NK-92 (cell line): ENCODE results near the gene KIR3DL3.
"Not testable (repeated sequence)": the region's sequence is repeated elsewhere in the genome, so short reads cannot be mapped to it uniquely, and the experiment has no call there.

Source experiments
- DNase-seq: peaks from one replicate; lab custom pipeline; 2025; ENCODE audit not compliant: unreplicated experiment; lab: John Stamatoyannopoulos, UW

KIR3DL3 gene

DNA sequence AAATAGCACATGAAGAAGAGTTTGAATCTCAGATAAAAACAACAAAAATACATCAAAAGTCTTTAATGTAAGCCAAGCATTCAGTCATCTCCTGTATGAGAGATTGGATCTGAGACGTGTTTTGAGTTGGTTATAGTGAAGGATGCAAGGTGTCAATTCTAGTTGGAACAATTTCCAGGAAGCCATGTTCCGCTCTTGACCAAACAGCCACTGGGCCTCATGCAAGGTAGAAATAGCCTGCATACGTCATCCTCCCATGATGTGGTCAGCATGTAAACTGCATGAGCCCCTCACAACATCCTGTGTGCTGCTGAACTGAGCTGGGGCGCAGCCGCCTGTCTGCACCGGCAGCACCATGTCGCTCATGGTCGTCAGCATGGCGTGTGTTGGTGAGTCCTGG lies at the start of gene KIR3DL3:
Gene KIR3DL3, plus strand, starts transcription at position 301 of the 400 bp plus-strand sequence. Its CDS starts 55 bp downstream, at position 356.
- no peak for DNase-seq

DNA sequence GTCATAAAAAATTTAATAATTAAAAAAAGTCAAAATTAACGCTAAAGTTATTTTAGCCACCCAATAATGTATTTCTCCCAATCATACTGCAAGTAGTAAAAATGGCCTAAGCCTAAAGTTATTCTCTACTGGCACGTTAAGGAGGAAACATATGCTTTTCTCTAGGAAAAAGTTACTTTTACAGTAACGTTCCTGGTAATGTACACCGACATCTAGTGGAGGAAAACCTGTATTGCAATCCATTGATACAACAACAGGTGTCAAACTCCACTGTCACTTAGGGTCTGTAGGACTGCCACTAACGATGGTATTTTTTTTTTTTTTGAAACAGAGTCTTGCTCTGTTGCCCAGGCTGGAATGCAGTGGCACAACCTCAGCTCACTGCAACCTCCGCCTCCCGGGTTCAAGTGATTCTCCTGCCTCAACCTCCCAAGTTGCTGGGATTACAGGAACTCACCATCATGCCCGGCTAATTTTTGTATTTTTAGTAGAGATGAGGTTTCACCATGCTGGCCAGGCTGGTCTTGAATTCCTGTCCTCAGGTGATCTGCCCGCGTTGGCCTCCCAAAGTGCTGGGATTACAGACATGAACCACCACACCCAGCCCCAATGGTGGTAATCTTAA lies 47.9 kb upstream of the KIR3DL3 start:
- not testable (repeated sequence) for DNase-seq

DNA sequence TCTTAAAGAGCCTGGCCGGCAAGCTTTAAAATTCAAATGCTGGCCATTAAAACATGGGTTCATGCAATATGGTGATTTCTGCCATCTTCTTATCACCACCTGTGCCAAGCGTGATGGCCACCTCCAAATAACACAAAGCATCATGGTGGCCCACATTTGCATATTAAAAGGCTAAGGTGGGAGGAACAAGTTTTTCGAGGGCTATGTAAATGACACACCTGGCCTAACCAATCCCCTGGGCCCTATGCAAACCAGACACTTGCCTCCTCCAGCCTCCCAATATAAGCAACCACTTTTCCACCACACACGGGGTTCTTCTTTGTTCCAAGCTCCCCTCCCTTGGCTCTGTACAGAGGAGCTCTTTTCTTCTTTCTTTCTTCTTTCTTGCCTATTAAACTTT lies 47.0 kb upstream of the KIR3DL3 start:
- DNase-seq: no peak

DNA sequence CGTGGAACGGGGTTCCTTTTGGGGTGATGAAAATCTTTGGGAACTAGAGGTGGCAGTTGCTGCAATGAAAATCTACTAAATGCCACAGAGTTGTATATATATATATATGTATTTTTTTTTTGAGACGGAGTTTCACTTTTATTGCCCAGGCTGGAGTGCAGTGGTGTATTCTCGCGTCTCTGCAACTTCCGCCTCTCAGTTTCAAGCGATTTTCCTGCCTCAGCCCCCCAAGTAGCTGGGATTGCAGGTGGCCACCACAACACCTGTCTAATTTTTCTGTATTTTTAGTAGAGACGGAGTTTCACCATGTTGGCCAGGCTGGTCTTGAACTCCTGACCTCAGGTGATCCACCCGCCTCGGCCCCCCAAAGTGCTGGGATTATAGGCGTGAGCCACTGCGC lies 42.6 kb upstream of the KIR3DL3 start:
- not testable (repeated sequence) for DNase-seq

DNA sequence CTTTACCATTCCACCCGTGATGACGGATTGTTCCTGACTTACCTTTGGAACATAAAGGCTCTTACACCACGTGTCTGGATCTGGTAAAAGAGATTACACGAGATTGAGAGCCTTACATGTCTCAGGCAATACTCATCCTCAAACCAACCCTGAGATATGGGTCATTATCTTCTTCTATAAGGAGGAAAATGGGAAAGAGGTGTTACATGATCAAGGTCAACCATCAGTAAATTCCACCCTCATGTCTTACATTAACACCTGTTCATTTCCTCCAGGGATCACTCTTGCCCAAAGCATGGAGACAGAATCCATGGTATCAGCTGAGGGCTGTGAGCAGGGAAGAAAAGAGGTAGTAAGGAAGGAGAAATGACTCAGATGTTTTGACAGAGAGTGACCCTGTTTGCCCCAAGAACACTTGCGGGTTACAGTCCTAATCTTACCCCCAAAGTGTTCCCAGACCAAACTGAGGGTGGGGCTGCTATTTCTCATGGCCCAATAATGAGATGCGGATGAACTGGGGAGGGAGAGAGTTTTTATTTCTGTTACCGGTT lies 41.9 kb upstream of the KIR3DL3 start:
- no peak for DNase-seq

DNA sequence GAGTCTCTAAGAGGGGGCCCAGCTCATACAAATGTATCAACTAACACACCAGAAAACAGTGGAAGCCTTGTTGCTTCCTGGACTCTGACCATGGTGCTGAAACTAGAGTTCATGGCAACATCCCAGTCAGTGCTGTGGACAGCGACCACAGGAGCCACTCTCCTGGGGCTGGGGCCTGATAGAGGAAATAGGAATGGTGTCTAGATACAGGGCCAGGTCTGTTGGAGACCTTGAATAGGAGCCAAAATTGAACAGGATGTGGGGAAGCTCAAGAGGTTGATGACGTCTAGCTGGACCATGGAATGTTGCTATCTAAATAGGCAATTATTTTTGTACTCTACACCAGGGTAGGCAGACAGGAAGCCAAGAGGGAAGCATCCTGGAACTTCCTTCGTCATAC lies 39.7 kb upstream of the KIR3DL3 start:
- no peak for DNase-seq

DNA sequence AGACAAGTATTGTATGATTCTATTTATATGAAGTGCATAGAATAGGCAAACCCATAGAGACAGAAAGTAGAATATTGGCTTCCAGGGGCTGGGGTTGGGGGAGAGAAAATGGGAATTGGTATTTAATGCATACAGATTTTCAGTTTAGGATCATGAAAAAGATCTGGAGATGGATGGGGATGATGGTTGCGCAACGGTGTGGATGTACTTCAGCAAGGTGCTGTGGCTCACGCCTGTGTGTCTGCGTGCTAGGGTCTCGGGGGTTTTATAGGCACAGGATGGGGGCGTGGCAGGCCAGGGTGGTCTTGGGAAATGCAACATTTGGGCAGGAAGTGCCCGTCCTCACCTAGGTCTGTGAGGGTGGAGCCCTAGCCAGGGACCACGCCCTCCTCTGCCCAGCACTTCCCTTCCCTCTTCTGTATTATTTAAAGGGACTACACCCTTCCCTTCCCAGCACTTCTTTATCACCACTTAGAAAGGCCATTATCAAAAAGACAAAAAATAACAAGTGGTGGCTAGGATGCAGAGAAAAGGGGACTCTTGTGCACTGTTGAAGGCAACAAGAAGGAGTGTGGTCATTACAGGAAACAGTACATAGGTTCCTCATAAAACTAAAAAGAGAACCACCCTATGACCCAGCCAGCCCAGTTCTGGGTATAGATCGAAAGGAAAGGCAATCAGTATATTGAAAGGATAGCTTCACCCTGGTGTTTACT lies 32.5 kb upstream of the KIR3DL3 start:
- DNase-seq: no peak

DNA sequence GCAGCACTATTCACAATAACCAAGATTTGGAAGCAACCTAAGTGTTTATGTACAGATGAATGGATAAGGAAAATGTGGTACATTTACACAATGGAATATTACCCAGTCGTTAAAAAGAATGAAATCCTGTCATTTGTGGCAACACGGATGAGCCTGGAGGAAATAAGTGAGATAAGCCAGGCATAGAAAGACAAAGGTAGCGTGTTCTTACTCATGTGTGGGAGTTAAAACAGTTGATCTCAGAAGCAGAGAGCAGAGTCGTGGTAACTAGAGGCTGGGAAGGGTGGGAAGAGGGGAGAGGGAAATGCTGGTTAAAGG lies 32.0 kb upstream of the KIR3DL3 start:
- no peak for DNase-seq

DNA sequence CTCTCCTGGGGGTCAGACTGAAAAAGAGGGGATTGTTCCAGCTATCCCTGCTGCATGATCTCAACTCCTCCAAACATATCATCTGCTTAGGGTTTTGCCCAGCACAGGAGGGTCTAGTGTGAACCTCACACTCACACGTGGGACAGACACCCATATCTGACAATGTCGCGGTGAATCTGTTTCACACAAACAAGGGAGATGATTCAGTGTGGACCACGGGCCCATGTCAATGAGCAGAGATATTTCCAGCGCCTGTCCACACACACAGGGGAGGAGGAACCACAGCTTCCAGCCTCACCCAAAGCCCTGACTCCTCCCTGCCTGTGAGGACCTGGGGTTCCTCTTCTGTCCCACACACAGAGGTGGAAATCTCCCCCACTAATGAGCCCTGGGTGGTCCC lies 29.6 kb upstream of the KIR3DL3 start:
- DNase-seq: no peak

DNA sequence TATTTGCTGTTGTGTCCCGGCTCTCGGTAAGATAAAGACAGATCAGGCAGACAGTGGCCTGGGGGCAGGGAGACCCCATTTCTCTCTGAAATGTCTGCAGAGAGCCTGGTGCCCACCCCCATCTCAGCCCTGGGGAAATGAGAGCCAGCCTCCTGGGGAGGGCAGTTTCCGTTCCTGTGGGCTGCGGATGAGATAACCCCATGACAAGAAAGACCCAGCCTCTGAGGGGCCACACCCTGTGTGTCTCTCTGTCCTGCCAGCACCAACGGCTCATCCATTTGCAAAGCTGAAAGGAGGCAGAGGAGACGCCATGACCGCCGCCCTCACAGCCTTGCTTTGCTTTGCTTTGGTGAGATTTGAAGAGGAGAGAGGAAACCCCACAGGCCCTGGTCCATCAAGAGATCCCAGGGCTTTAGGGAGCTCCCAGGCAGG lies 28.1 kb upstream of the KIR3DL3 start:
- DNase-seq: no peak

DNA sequence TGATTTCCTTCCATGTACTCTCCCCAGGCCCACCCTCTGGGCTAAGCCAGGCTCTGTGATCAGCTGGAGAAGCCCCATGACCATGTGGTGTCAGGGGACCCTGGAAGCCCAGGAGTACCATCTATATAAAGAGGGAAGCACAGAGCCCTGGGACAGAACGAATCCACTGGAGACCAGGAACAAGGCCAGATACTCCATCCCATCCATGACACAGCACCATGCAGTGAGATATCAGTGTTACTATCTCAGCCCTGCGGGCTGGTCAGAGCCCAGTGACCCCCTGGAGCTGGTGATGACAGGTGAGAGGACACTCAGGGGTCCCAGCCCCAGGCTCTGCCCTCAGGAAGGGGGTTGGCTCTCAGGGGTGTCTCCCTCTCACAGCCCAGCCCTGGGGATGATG lies 27.5 kb upstream of the KIR3DL3 start:
- DNase-seq: no peak

DNA sequence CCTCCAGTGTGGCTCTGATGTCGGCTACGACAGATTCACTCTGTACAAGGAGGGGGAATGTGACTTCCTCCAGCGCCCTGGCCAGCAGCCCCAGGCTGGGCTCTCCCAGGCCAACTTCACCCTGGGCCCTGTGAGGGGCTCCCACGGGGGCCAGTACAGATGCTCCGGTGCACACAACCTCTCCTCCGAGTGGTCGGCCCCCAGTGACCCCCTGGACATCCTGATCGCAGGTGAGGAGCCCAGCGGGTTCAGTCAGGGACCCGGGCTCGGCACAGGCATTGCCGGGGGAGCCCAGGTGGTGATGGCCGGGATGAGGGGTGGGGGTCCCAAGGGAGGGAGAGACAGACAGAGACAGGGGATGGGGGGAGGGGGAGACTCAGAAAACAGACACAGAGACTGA lies 26.5 kb upstream of the KIR3DL3 start:
- not testable (repeated sequence) for DNase-seq

DNA sequence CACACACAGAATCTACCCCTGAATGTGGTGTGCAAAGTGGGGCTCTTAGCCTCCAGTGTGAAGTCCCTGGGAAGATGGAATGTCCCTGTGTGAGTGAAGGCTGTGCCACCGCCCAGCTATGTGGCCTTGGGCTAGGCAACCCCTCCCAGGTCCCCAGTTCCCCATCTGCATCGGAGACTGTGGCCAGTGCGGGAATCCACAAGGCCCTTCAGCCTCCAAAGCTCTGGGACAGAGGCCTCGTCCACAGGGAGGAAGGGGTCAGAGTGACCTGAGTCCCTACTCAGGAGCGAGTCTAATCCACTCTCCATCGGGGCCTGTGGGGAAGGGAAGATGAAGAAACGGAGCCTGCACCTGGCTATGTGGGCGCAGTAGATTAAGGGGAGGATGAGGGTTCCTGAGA lies 19.3 kb upstream of the KIR3DL3 start:
- no peak for DNase-seq

DNA sequence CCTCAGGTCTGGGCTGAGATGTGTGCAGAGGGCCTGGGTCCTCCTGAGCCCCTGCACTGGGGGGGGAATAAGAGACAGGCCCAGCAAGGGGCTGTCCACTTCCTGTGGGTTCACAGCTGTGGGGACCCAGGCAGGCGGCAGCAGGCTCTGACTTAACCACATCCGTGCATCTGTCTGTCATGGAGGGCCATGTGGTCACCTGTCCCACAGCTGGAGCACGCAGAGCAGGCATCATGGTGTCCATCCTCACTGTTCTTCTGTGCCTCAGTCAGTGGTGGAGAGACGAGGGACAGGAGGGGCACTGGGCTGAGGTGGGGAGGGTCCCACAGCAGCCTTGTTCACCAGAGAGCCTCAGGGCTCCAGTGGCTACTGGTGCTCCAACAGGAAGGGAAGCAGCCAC lies 16.3 kb upstream of the KIR3DL3 start:
- no peak for DNase-seq

DNA sequence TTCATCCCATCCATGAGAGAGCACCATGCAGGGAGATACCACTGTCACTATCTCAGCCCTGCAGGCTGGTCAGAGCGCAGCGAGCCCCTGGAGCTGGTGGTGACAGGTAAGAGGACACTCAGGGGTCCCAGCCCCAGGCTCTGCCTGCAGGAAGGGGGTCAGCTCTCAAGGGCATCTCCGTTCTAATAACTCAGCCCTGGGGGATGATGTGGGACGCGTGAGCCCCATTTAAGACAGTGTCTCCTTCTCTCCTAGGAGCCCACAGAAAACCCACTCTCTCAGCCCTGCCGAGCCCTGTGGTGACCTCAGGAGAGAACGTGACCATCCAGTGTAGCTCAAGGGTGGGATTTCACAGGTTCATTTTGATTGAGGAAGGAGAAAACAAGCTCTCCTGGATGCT lies 15.5 kb upstream of the KIR3DL3 start:
- no peak for DNase-seq

DNA sequence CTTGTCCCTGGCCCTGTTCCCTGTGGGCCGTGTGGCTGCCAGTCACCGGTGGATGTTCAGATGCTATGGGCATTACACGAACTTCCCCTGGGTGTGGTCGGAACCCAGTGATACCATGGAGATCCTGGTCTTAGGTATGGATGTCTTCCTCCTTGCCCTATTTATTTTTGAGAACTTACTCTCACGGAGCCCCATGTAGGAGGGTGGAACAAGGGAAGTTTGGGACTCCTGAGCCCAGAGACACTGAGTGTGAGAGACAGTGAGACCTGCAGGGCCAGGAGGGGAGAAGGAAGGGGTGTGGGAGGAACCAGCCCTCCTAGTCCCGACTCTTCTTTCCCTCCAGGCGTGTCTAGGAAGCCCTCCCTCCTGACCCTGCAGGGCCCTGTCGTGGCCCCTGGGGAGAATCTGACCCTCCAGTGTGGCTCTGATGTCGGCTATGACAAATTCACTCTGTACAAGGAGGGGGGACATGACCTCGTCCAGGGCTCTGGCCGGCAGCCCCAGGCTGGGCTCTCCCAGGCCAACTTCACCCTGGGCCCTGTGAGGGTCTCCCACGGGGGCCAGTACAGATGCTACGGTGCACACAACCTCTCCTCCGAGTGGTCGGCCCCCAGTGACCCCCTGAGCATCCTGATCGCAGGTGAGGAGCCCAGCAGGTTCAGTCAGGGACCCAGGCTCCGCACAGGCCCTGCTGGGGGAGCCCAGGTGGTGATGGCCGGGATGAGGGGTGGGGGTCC lies 14.9 kb upstream of the KIR3DL3 start:
- DNase-seq: no peak

DNA sequence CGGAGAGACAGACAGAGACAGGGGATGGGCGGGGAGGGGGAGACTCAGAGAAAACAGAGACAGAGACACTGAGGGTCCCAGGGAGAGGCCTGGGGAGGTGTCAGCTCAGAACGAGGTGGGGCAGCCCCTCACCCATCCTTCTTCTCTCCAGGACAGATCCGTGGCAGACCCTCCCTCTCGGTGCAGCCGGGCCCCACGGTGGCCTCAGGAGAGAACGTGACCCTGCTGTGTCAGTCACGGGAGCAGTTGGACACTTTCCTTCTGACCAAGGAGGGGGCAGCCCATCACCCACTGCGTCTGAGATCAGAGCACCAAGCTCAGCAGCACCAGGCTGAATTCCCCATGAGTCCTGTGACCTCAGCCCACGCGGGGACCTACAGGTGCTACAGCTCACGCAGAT lies 14.3 kb upstream of the KIR3DL3 start:
- DNase-seq: not testable (repeated sequence)

DNA sequence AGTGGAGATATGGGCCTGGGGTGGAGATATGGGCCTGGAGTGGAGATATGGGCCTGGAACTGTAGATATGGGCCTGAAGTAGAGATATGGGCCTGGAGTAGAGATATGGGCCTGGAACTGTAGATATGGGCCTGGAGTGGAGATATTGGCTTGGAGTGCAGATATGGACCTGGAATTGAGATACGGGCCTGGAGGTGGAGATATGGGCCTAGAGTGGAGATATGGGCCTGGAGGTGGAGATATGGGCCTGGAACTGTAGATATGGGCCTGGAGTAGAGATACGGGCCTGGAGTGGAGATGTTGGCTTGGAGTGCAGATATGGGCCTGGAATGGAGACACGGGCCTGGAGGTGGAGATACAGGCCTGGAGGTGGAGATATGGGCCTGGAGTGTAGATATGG lies 402 bp downstream of the KIR3DL3 start:
- no peak for DNase-seq

DNA sequence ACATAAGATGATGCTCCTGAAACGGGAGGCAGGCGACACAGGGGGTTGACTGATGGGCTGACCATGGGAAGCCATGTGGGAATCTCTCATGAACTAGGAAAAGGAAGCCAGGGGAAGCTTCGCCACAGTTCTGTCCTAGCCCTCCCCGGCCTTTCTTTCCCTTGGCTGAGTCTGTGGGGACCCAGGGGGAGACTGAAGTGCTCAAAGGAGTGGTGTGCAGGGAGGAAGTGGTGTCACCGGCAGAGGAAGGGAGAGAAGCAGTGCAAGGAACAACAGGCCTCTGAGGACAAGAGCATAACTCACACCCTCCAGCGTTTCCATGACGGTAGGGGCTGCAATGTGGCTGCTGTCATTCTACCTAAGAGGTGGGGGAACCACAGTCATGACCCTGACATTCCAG lies 1.1 kb downstream of the KIR3DL3 start:
- DNase-seq: no peak

DNA sequence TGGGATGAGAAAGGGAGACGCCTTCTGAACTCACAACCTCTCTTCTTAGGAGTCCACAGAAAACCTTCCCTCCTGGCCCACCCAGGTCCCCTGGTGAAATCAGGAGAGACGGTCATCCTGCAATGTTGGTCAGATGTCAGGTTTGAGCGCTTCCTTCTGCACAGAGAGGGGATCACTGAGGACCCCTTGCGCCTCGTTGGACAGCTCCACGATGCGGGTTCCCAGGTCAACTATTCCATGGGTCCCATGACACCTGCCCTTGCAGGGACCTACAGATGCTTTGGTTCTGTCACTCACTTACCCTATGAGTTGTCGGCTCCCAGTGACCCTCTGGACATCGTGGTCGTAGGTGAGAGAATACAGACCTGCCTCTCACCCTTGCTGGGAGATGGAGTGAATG lies 3.3 kb downstream of the KIR3DL3 start:
- no peak for DNase-seq

DNA sequence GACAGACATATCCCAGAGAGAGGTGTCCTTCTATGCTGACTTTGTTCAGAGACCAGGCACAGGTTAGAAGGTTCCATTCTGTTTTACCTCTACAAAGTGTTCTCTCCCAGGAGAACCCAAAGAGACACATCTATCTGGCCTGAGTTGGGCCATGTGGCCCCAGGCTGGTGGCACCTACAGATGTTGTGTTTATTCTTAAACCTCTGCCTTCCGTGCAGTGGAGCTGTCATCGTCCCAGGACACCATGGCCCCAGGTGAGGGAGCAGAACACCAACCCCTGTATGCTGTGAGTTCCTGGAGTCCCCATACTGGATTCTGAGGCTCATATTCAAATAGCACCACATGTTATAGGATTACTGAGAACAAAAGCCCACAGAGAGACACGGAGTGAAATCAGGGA lies 3.9 kb downstream of the KIR3DL3 start:
- DNase-seq: no peak
